ENCODE results near the gene FAM180A. TPM values are rescaled to one million over a fixed set of nuclear protein-coding genes. Genes with fewer than 3 reads are reported as not detected.

Gene FAM180A
- total and polyA plus RNA-seq, 2 of the 8 experiments (the other 6 are each of a cell fraction or from before 2014, with no cell fraction given), result not detected

GRCh38 chr7:135721198-135721820 lies 27.3 kb downstream of the FAM180A start:
- FAIRE-seq (no peak), DNase-seq (ENCODE audit: low read depth in 1 of 2, low spot score in 2 of 2) (no peak)
- Histone ChIP-seq H3K23ac (ENCODE audit: insufficient read length) (no peak overlapping the region), H3K27ac (ENCODE audit: low read depth, low read length) (no peak overlapping the region), H3K27me3 (replicated peaks in 1 of 4; ENCODE audit: control insufficient read depth in 3 of 4, extremely low read depth in 1 of 4, insufficient read depth in 3 of 4, low read length in 3 of 4) (no peaks in the 10 kb centered on the region), H3K23me2 (ENCODE audit: low read depth, low read length) (no peaks in the 10 kb centered on the region), H3K4ac (replicated peaks; ENCODE audit: insufficient read length, low read depth, low read length) (no peak overlapping the region), H2AFZ (ENCODE audit: low read length) (no peak overlapping the region; the same call in 1 of the 2 replicates), H2BK120ac (replicated peaks; ENCODE audit: low read depth, low read length) (no peak overlapping the region), H2BK20ac (ENCODE audit: low read length) (no peak overlapping the region), H3K79me1 (ENCODE audit: low read depth, low read length) (no peaks in the 10 kb centered on the region), H3K18ac (ENCODE audit: extremely low read depth, low read length) (no peak overlapping the region), H4K5ac (ENCODE audit: insufficient read length, low read depth, low read length) (no peak overlapping the region), H2BK12ac (ENCODE audit: low read depth, low read length) (no peak overlapping the region), H2BK15ac (ENCODE audit: low read length) (no peak overlapping the region), H4K91ac (replicated peaks; ENCODE audit: insufficient read length, low read length) (no peak overlapping the region), H3K4me3 (ENCODE audit: extremely low read depth in 1 of 4, insufficient read depth in 2 of 4, low read depth in 3 of 4, low read length in 4 of 4) (no peak overlapping the region), H2BK5ac (ENCODE audit: low read depth, low read length) (no peak overlapping the region), H3K9ac (replicated peaks in 1 of 4; ENCODE audit: extremely low read depth in 1 of 4, low read depth in 3 of 4, low read length in 3 of 4) (no peak overlapping the region), H3K56ac (replicated peaks; ENCODE audit: insufficient read length, low read depth, low read length) (no peak overlapping the region), H3K79me2 (ENCODE audit: control insufficient read depth in 1 of 2, insufficient read depth in 2 of 2, low read length in 2 of 2) (no peaks in the 10 kb centered on the region), H3K14ac (ENCODE audit: insufficient read length) (no peak overlapping the region), H2AK5ac (ENCODE audit: low read depth, low read length) (no peak overlapping the region), H3K4me1 (replicated peaks in 1 of 4; ENCODE audit: control insufficient read depth in 3 of 4, insufficient read depth in 4 of 4, low read length in 3 of 4) (peaks cover 0 to 3% (median 1%) of the 10 kb centered on the region in 4 experiments; a peak in 2 of 7 replicates), H4K8ac (ENCODE audit: extremely low read depth, insufficient read depth, low read length) (peak overlapping the region; percentile 9; the same call in 1 of the 2 replicates), H4K20me1 (replicated peaks in 1 of 2; ENCODE audit: control insufficient read depth in 1 of 2, insufficient read depth in 2 of 2, low read length in 2 of 2) (no peaks in the 10 kb centered on the region), H3K4me2 (ENCODE audit: insufficient read depth in 1 of 2, low read depth in 2 of 2, low read length in 2 of 2) (no peak overlapping the region), H3K9me3 (ENCODE audit: insufficient read depth in 2 of 2, low read depth in 1 of 2, low read length in 1 of 2) (no peaks in the 10 kb centered on the region), H3K36me3 (ENCODE audit: control insufficient read depth in 2 of 4, insufficient read depth in 4 of 4, low read length in 3 of 4) (no peaks in the 10 kb centered on the region)
- CTCF ChIA-PET (ENCODE audit: partially characterized antibody), result interaction anchor here (0.8 to 10.7 kb wide), 9 partner anchors 9 to 79 kb away, joined by 3 to 110 read pairs (median 3); no protein-coding TSS in a partner anchor
- 93% methylated on average over 21 of the region's 21 CpGs; no CpG with 5 or more reads in 1 of the 2 experiments for WGBS, 2 experiments (ENCODE audit: extremely low coverage in 1 of 2, insufficient coverage in 1 of 2, insufficient read length in 1 of 2, insufficient replicate concordance in 2 of 2, low coverage in 1 of 2, low lambda C conversion rate in 2 of 2, missing lambda C conversion rate in 1 of 2)
- TF ChIP-seq SIRT6 (IDR thresholded peaks at IDR 0.05; ENCODE audit: low read length) (no peak), RNF2 (IDR thresholded peaks at IDR 0.05; ENCODE audit: borderline replicate concordance, low read depth, low read length, missing control alignments, poor library complexity, severe bottlenecking) (no peak), EGR1 (IDR thresholded peaks at IDR 0.05; ENCODE audit: borderline replicate concordance, low read depth, low read length) (no peak), JUN (IDR thresholded peaks at IDR 0.05; ENCODE audit: low read depth, low read length) (no peak), TAF1 (IDR thresholded peaks at IDR 0.05; ENCODE audit: low read depth, low read length) (no peak), SIX5 (IDR thresholded peaks at IDR 0.05; ENCODE audit: low read depth, low read length) (no peak), SP2 (IDR thresholded peaks at IDR 0.05; ENCODE audit: low read length) (no peak), ASH2L (IDR thresholded peaks at IDR 0.05; ENCODE audit: low read length) (no peak), SUZ12 (IDR thresholded peaks at IDR 0.05; ENCODE audit: low read length) (no peak)
- POLR2A ChIA-PET (ENCODE audit: partially characterized antibody), result interaction anchor here (1.4 kb wide), 1 partner anchor 11 kb away, joined by 3 read pairs; no protein-coding TSS in a partner anchor
